Mesothelial cell of epicardium (in vitro differentiated cells): ENCODE measurements around the gene STH. TPM values are rescaled to one million over a fixed set of nuclear protein-coding genes. Genes with fewer than 3 reads are reported as not detected.

Experiments used
- DNase-seq, 2 experiments: peaks; one replicate each; pipeline ENCODE4 v3.0.0; 2021; ENCODE audit warnings: low spot score in 2 of 2; ENCODE audit not compliant: unreplicated experiment in 2 of 2
- H3K27ac Mint-ChIP-seq: 2 replicates; pipeline ENCODE4 v1.8.0; 2021; ENCODE audit warnings: mixed read lengths
- H3K27me3 Mint-ChIP-seq: 2 replicates; pipeline ENCODE4 v1.8.0; 2021; ENCODE audit warnings: low read depth, mixed read lengths
- H3K36me3 Mint-ChIP-seq: 2 replicates; pipeline ENCODE4 v1.8.0; 2021; ENCODE audit warnings: mixed read lengths
- H3K4me1 Mint-ChIP-seq: 2 replicates; pipeline ENCODE4 v1.8.0; 2021; ENCODE audit warnings: mixed read lengths
- H3K4me3 Mint-ChIP-seq: 2 replicates; pipeline ENCODE4 v1.8.0; 2021; ENCODE audit warnings: mild to moderate bottlenecking, moderate library complexity, mixed read lengths
- H3K9me3 Mint-ChIP-seq: 2 replicates; pipeline ENCODE4 v1.8.0; 2021; ENCODE audit warnings: mixed read lengths
- total RNA-seq: library from RNA; stranded (reverse); gene quantifications from 3 replicates; pipeline ENCODE4 v1.2.1, GENCODE V29; 2021
- TF ChIP-seq, protein P1 (sequence below): fragments of 200-600 bp; sonication (generic); IDR thresholded peaks from one replicate; pipeline ENCODE4 v1.5.0; 2021; ENCODE audit warnings: antibody characterized with exemption; ENCODE audit not compliant: unreplicated experiment

The STH gene
- total RNA-seq, 1 donor from 2014 or later = not detected

DNA sequence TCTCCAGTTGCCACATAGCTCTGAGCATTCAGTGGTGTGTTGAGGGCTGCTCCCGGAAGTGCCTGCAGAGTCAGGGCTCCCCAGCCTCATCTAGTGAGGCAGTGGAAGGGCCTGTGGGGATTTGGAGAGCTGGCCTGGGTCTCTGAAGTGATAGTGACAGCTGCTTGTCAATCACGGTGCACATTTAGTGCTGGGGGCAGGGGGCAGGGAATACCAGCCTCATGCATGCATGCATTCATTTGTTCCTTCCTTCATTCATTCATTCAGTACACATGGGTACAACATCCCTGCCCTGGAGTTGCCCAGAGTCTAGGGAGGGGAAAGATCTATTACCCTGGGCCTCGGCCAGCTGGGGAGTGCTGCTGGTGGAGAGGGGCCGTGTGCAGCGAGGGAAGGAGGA, 11.3 kb upstream of the STH start:
- Mint-ChIP-seq H3K27ac (no peak overlapping the region), H3K4me3 (no peak overlapping the region), H3K36me3 (no peaks in the 10 kb centered on the region), H3K4me1 (no peaks in the 10 kb centered on the region), H3K27me3 (no peaks in the 10 kb centered on the region), H3K9me3 (no peaks in the 10 kb centered on the region)
- DNase-seq = no peak
- TF ChIP-seq, protein P1, sequence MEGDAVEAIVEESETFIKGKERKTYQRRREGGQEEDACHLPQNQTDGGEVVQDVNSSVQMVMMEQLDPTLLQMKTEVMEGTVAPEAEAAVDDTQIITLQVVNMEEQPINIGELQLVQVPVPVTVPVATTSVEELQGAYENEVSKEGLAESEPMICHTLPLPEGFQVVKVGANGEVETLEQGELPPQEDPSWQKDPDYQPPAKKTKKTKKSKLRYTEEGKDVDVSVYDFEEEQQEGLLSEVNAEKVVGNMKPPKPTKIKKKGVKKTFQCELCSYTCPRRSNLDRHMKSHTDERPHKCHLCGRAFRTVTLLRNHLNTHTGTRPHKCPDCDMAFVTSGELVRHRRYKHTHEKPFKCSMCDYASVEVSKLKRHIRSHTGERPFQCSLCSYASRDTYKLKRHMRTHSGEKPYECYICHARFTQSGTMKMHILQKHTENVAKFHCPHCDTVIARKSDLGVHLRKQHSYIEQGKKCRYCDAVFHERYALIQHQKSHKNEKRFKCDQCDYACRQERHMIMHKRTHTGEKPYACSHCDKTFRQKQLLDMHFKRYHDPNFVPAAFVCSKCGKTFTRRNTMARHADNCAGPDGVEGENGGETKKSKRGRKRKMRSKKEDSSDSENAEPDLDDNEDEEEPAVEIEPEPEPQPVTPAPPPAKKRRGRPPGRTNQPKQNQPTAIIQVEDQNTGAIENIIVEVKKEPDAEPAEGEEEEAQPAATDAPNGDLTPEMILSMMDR = no peak

DNA sequence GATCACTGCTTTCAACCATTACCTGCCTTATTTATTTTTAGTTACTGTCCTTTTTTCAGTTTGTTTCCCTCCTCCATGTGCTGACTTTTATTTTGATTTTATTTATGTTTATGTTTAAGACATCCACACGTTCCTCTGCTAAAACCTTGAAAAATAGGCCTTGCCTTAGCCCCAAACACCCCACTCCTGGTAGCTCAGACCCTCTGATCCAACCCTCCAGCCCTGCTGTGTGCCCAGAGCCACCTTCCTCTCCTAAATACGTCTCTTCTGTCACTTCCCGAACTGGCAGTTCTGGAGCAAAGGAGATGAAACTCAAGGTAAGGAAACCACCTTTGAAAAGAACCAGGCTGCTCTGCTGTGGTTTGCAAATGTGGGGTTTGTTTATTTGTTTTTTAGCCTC, 9.3 kb upstream of the STH start:
- H3K9me3 Mint-ChIP-seq = no peaks in the 10 kb centered on the region
- no peak overlapping the region for H3K27ac Mint-ChIP-seq
- DNase-seq = no peak
- H3K4me1 Mint-ChIP-seq = peaks cover 6% of the 10 kb centered on the region
- TF ChIP-seq, protein P1 = no peak
- no peaks in the 10 kb centered on the region for H3K27me3 Mint-ChIP-seq
- H3K4me3 Mint-ChIP-seq = no peak overlapping the region
- no peaks in the 10 kb centered on the region for H3K36me3 Mint-ChIP-seq

DNA sequence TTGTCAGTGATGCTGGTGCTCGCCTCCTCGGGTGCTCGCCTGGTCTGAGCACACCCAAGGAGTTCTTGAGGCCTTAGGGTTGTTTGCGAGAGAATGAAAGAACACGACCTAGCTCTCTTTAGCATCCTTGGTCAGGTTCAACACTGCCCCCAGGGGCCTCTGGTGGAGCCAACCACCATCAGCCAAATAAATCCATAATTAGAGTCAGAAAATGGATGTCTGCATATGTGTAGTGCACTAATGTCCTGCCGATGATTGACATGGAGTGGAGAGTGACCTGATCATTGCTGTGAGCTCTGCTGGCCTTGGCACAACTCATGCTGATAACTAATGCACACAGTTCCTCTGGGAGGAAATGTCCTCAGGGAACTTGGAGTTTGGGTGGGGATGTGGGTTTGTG, 8.2 kb upstream of the STH start:
- TF ChIP-seq, protein P1 = no peak
- Mint-ChIP-seq H3K4me3 (no peak overlapping the region), H3K36me3 (no peaks in the 10 kb centered on the region), H3K4me1 (peaks cover 6% of the 10 kb centered on the region), H3K9me3 (no peaks in the 10 kb centered on the region), H3K27ac (no peak overlapping the region), H3K27me3 (no peaks in the 10 kb centered on the region)
- no peak for DNase-seq

DNA sequence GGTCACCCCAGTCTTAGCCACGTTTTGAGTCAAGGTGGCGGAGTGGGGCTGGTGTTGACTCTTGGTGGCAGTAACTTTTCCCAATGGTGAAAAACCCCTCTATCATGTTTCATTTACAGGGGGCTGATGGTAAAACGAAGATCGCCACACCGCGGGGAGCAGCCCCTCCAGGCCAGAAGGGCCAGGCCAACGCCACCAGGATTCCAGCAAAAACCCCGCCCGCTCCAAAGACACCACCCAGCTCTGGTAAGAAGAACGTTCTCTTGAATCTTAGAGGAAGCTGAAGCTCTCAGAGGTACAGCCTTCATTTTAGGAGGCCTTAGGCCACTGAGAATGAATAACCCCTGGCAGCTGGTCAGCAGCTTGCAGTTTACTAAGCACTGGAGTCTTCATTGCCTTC, 7.7 kb upstream of the STH start:
- Mint-ChIP-seq H3K27ac (no peak overlapping the region), H3K4me1 (peaks cover 6% of the 10 kb centered on the region), H3K4me3 (no peak overlapping the region), H3K27me3 (no peaks in the 10 kb centered on the region), H3K36me3 (no peaks in the 10 kb centered on the region), H3K9me3 (no peaks in the 10 kb centered on the region)
- no peak for DNase-seq
- TF ChIP-seq, protein P1 = no peak

DNA sequence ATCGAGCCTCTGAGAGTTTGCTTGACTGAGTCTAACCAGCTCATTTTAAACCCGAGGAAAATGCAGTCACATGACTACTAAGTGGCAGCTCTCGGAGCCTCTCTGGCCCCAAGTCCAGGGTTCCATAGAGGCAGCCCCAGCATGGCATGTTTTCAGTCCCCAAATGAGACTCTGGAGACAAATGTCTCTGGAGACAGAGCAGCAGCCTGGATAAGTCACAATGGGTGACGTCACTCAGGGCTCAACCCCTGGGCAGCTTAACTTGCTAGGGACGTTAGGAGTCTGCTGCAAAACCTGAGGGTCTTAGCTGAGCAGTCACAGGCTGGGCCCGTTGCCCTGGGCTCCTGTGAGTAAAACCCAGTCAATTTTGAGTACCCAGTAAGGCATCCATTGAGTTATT, 6.9 kb upstream of the STH start:
- Mint-ChIP-seq H3K27ac (no peak overlapping the region), H3K27me3 (no peaks in the 10 kb centered on the region), H3K4me1 (peaks cover 6% of the 10 kb centered on the region), H3K9me3 (no peaks in the 10 kb centered on the region), H3K36me3 (no peaks in the 10 kb centered on the region), H3K4me3 (no peak overlapping the region)
- no peak for DNase-seq
- TF ChIP-seq, protein P1 = no peak

DNA sequence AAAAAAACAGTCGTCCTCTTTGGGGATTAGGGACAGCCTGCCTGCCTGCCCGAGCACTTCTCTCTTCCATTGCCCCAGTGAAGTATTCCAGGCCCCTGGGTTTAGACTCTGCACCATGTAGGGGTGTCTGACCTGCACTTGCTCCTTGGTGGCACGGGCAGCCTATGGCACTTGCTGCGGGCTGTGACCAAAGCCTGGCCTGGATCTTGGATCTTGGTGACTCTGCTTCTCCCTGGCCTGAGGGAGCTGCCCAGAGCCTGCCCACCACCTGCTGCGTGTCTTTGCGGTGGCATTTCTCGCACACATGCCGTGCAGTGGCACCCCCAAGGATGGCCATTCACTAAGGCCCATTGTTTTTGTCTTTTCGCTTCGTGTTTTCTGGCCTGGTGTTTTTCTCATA, 6.1 kb upstream of the STH start:
- Mint-ChIP-seq H3K9me3 (no peaks in the 10 kb centered on the region), H3K4me1 (peaks cover 6% of the 10 kb centered on the region), H3K27me3 (no peaks in the 10 kb centered on the region), H3K4me3 (no peak overlapping the region), H3K27ac (no peak overlapping the region), H3K36me3 (no peaks in the 10 kb centered on the region)
- no peak for DNase-seq
- TF ChIP-seq, protein P1 = no peak
